Parathyroid adenoma (tissue), 2 donors: ENCODE results near the gene TBC1D4.

Experiments used
- H2AFZ ChIP-seq: fragments of 300-600 bp; sonication (generic); one replicate; pipeline ENCODE4 v1.7.0; 2017; ENCODE audit warnings: antibody characterized with exemption, mild to moderate bottlenecking
- H3K27ac ChIP-seq: fragments of 300-600 bp; sonication (generic); one replicate; pipeline ENCODE4 v1.7.0; 2017
- H3K27me3 ChIP-seq: fragments of 300-600 bp; sonication (generic); one replicate; pipeline ENCODE4 v1.7.0; 2017; ENCODE audit warnings: low read length; ENCODE audit not compliant: control insufficient read depth, insufficient read depth
- H3K36me3 ChIP-seq: fragments of 300-600 bp; sonication (generic); one replicate; pipeline ENCODE4 v1.7.0; 2017; ENCODE audit warnings: low read length; ENCODE audit not compliant: control insufficient read depth, insufficient read depth
- H3K4me1 ChIP-seq: fragments of 300-600 bp; sonication (generic); one replicate; pipeline ENCODE4 v1.7.0; 2017; ENCODE audit warnings: control low read depth
- H3K4me2 ChIP-seq: fragments of 300-600 bp; sonication (generic); one replicate; pipeline ENCODE4 v1.7.0; 2017; ENCODE audit warnings: low read length
- H3K4me3 ChIP-seq: fragments of 300-600 bp; sonication (generic); one replicate; pipeline ENCODE4 v1.7.0; 2017; ENCODE audit warnings: low read depth, low read length
- H3K79me2 ChIP-seq: fragments of 300-600 bp; sonication (generic); one replicate; pipeline ENCODE4 v1.7.0; 2017; ENCODE audit warnings: control low read depth
- H3K9ac ChIP-seq: fragments of 300-600 bp; sonication (generic); one replicate; pipeline ENCODE4 v1.7.0; 2017; ENCODE audit warnings: mild to moderate bottlenecking
- H3K9me3 ChIP-seq: fragments of 300-600 bp; sonication (generic); one replicate; pipeline ENCODE4 v1.7.0; 2017; ENCODE audit warnings: low read length; ENCODE audit not compliant: control insufficient read depth
- TF ChIP-seq, protein P1 (sequence below): fragments of 300-600 bp; sonication (generic); IDR thresholded peaks from one replicate; pipeline ENCODE4 v1.7.0; 2017; ENCODE audit warnings: antibody characterized with exemption, mild to moderate bottlenecking
- donor health status: primary hyperparathyroidism.

The TBC1D4 gene

GRCh38 chr13:75491376-75491775 lies 9.4 kb upstream of the TBC1D4 start:
- Histone ChIP-seq H3K9ac (no peak overlapping the region), H3K27ac (no peak overlapping the region), H3K4me1 (no peaks in the 10 kb centered on the region), H3K79me2 (no peaks in the 10 kb centered on the region), H2AFZ (no peak overlapping the region), H3K9me3 (no peaks in the 10 kb centered on the region), H3K4me3 (no peak overlapping the region), H3K27me3 (no peaks in the 10 kb centered on the region), H3K4me2 (no peak overlapping the region), H3K36me3 (no peaks in the 10 kb centered on the region)
- TF ChIP-seq, protein P1, sequence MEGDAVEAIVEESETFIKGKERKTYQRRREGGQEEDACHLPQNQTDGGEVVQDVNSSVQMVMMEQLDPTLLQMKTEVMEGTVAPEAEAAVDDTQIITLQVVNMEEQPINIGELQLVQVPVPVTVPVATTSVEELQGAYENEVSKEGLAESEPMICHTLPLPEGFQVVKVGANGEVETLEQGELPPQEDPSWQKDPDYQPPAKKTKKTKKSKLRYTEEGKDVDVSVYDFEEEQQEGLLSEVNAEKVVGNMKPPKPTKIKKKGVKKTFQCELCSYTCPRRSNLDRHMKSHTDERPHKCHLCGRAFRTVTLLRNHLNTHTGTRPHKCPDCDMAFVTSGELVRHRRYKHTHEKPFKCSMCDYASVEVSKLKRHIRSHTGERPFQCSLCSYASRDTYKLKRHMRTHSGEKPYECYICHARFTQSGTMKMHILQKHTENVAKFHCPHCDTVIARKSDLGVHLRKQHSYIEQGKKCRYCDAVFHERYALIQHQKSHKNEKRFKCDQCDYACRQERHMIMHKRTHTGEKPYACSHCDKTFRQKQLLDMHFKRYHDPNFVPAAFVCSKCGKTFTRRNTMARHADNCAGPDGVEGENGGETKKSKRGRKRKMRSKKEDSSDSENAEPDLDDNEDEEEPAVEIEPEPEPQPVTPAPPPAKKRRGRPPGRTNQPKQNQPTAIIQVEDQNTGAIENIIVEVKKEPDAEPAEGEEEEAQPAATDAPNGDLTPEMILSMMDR = no peak

DNA sequence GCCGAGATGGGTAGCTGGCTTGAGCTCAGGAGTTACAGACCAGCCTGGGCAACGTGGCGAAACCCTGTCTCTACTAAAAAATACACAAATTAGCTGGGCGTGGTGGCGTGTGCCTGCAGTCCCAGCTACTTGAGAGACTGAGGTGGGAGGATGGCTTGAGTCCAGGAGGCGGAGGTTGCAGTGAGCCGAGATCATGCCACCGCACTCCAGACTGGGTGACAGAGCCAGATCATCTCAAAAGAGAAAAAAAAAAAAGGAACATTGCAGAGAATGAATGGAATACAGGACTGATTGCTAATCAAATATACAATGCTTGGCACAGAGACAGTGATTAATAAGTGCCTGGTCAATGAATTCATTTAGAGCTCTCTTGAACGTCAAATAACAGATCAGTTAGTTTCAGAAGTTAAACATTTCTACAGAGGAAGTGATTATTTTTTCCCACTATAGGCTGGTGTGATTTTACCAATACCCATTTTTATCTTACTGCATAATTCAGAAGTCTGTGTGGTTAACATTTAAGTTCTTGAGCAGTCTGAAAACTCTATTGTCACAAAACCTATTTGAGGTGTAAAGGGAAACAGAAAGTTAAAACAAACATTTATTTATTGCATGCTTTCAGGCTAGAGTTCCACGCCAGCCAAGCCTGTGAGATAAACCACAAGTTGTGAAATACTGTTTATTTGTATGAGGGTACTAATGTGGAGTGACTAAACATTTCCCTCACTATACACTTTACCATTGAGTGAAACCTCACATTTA lies 7.7 kb upstream of the TBC1D4 start:
- Histone ChIP-seq H3K9ac (no peak overlapping the region), H3K4me2 (no peak overlapping the region)

DNA sequence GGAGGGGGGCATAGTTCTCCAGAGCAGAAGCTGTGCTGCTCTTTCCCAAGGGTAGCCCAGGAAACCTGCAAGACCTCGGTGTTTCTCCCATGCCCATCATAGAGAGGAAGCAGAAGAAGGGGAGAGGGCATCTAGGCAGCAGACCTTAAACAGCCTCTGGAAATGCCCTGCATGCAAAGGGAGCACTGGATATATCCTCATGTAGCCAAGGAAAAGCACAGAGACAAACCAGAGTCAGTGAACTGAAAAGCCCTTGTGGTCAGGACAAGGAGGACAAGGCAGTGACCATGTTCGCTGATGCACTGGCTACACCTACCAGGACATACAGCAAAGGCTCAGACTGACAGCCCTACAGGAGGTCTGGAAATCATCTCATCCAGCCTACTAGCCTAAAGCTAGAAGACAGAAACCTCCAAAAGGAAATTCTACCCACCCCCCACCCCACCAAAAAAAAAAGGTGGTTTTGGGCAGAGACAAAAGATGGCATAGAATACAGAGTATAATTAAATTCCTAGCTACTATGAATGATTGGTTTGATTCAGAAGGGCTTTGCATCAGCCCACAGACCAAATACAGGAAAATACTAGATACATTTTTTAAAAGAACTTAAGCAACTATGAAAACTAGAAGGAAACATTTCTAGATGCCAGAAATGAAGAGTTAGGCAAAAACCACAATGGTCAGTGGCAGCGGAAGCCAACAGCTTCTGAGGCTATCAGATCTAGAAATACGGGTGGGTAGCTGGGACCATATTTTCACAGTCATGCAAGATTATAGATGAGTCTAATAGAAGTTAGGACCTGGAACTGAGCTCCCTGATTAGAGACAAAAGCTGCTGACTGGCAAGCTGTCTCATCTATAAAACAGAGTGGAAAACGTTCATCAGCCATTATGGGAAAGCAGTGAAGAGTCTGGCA lies 4.4 kb upstream of the TBC1D4 start:
- Histone ChIP-seq H3K4me3 (no peak overlapping the region), H3K79me2 (no peaks in the 10 kb centered on the region)
- TF ChIP-seq, protein P1 = no peak

More for the DNA sequence above, 7.7 kb upstream of the TBC1D4 start:
- TF ChIP-seq, protein P1 = no peak
- Histone ChIP-seq H3K27ac (no peak overlapping the region), H3K4me3 (no peak overlapping the region), H3K9me3 (no peaks in the 10 kb centered on the region), H2AFZ (no peak overlapping the region), H3K36me3 (no peaks in the 10 kb centered on the region), H3K79me2 (no peaks in the 10 kb centered on the region), H3K4me1 (no peaks in the 10 kb centered on the region), H3K27me3 (no peaks in the 10 kb centered on the region)

DNA sequence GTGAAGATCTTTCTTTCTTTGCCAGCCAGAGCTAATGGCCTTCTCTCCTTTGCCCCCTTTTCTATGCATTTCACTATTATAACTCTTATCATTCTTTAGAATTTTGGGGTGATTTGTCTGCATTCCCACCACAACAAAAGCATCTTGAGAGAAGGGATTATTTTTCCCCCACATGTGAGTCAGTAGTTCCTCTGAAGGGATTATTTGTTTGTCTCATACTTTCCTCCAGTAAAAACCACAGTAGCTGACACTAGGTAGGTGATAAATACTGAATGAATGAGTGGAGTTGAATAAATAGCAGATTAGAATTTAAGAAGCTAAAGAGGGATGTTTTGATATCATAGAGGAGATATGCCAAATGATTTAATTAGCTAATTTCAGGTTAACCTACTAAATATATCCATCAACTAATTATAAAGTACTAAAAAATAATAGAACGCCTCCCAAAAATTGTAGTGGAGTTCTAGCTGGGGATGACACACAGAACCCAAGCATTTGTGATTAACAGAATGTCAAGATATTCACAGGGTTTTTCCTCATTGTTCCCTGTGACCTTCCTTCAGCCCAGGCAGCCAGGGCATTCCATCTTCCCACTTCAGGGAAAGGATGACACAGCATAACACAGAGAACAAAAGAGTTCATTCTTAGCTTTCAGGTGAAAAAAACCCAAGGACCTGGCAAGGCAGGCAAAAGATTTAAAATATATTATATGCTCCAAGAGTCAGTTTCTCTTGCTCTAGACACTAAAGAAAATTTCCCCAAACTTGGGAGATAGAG lies 3.5 kb upstream of the TBC1D4 start:
- TF ChIP-seq, protein P1 = no peak
- H3K4me3 ChIP-seq = no peak overlapping the region
- no peaks in the 10 kb centered on the region for H3K79me2 ChIP-seq
- no peaks in the 10 kb centered on the region for H3K9me3 ChIP-seq
- no peak overlapping the region for H2AFZ ChIP-seq
- no peaks in the 10 kb centered on the region for H3K36me3 ChIP-seq
- H3K27me3 ChIP-seq = no peaks in the 10 kb centered on the region
- no peak overlapping the region for H3K9ac ChIP-seq
- no peaks in the 10 kb centered on the region for H3K4me1 ChIP-seq
- H3K27ac ChIP-seq = no peak overlapping the region
- H3K4me2 ChIP-seq = no peak overlapping the region

More for the DNA sequence above, 4.4 kb upstream of the TBC1D4 start:
- no peaks in the 10 kb centered on the region for H3K9me3 ChIP-seq
- H3K4me1 ChIP-seq = no peaks in the 10 kb centered on the region
- no peak overlapping the region for H3K27ac ChIP-seq
- no peaks in the 10 kb centered on the region for H3K27me3 ChIP-seq
- no peaks in the 10 kb centered on the region for H3K36me3 ChIP-seq
- H2AFZ ChIP-seq = no peak overlapping the region
- H3K9ac ChIP-seq = no peak overlapping the region
- no peak overlapping the region for H3K4me2 ChIP-seq
